Trophoblast cell (in vitro differentiated cells and primary cell): ENCODE data around the gene BARHL1.

Experiments used
- DNase-seq, 2 donors: peaks; one replicate each; pipeline ENCODE4 v3.0.0-alpha.2; 2016
- H2AFZ ChIP-seq: 2 replicates; pipeline ENCODE4 v1.6.1; 2013; ENCODE audit warnings: low read length, moderate library complexity, mild to moderate bottlenecking; ENCODE audit not compliant: insufficient read depth, poor library complexity
- H2AK5ac ChIP-seq: 2 replicates; pipeline ENCODE4 v1.6.1; 2013; ENCODE audit warnings: mild to moderate bottlenecking, low read length
- H2BK120ac ChIP-seq: 2 replicates; pipeline ENCODE4 v1.6.1; 2013; ENCODE audit warnings: low read length, mild to moderate bottlenecking, moderate library complexity; ENCODE audit not compliant: insufficient read depth, poor library complexity
- H2BK12ac ChIP-seq: 2 replicates; pipeline ENCODE4 v1.6.1; 2013; ENCODE audit warnings: mild to moderate bottlenecking, low read length, moderate library complexity
- H2BK5ac ChIP-seq: 2 replicates; pipeline ENCODE4 v1.6.1; 2013; ENCODE audit warnings: low read length, low read depth, moderate library complexity, mild to moderate bottlenecking; ENCODE audit not compliant: poor library complexity
- H3K14ac ChIP-seq: 2 replicates; pipeline ENCODE4 v1.6.1; 2013; ENCODE audit warnings: mild to moderate bottlenecking, low read length
- H3K18ac ChIP-seq: 2 replicates; pipeline ENCODE4 v1.6.1; 2013; ENCODE audit warnings: mild to moderate bottlenecking, low read length
- H3K23ac ChIP-seq: 2 replicates; pipeline ENCODE4 v1.6.1; 2013; ENCODE audit warnings: low read length
- H3K27ac ChIP-seq: 2 replicates; pipeline ENCODE4 v1.5.1; 2013; ENCODE audit warnings: low read depth, mild to moderate bottlenecking, inconsistent platforms, low read length, moderate library complexity
- H3K27me3 ChIP-seq: 2 replicates; pipeline ENCODE4 v1.6.1; 2013; ENCODE audit warnings: inconsistent platforms, mild to moderate bottlenecking, low read length, moderate library complexity; ENCODE audit not compliant: insufficient read depth
- H3K36me3 ChIP-seq, 2 experiments: 1 replicate in 1 of 2; 2 replicates in 1 of 2; pipeline ENCODE4 v1.6.1; 2013; ENCODE audit warnings: low read length in 2 of 2, mild to moderate bottlenecking in 2 of 2, moderate library complexity in 1 of 2; ENCODE audit not compliant: insufficient read depth in 2 of 2, control insufficient read depth in 1 of 2
- H3K4ac ChIP-seq: 2 replicates; pipeline ENCODE4 v1.6.1; 2013; ENCODE audit warnings: low read depth, mild to moderate bottlenecking, low read length, moderate library complexity
- H3K4me1 ChIP-seq, 2 experiments: 1 replicate in 1 of 2; 2 replicates in 1 of 2; pipeline ENCODE4 v1.6.1; 2013; ENCODE audit warnings: low read length in 2 of 2, mild to moderate bottlenecking in 2 of 2, moderate library complexity in 1 of 2; ENCODE audit not compliant: insufficient read depth in 2 of 2, control insufficient read depth in 1 of 2
- H3K4me2 ChIP-seq: 2 replicates; pipeline ENCODE4 v1.6.1; 2013; ENCODE audit warnings: inconsistent platforms, mild to moderate bottlenecking, low read length, moderate library complexity
- H3K4me3 ChIP-seq: 2 replicates; pipeline ENCODE4 v1.5.1; 2013; ENCODE audit warnings: mild to moderate bottlenecking, low read depth, low read length, inconsistent platforms
- H3K79me1 ChIP-seq: one replicate; pipeline ENCODE4 v1.6.1; 2013; ENCODE audit warnings: low read length
- H3K79me2 ChIP-seq: 2 replicates; pipeline ENCODE4 v1.6.1; 2013; ENCODE audit warnings: low read length, mild to moderate bottlenecking; ENCODE audit not compliant: control insufficient read depth, insufficient read depth, poor library complexity
- H3K9ac ChIP-seq: 2 replicates; pipeline ENCODE4 v1.6.1; 2013; ENCODE audit warnings: mild to moderate bottlenecking, low read length
- H3K9me3 ChIP-seq: 2 replicates; pipeline ENCODE4 v1.6.1; 2013; ENCODE audit warnings: low read depth, mild to moderate bottlenecking, control low read depth, inconsistent platforms, low read length; ENCODE audit not compliant: insufficient read depth
- H4K12ac ChIP-seq: 2 replicates; pipeline ENCODE4 v1.6.1; 2013; ENCODE audit warnings: low read depth, mild to moderate bottlenecking, low read length, moderate library complexity
- H4K8ac ChIP-seq: 2 replicates; pipeline ENCODE4 v1.6.1; 2013; ENCODE audit warnings: low read depth, mild to moderate bottlenecking, low read length, moderate library complexity
- H4K91ac ChIP-seq: one replicate; pipeline ENCODE4 v1.6.1; 2013; ENCODE audit warnings: low read depth, mild to moderate bottlenecking, low read length, moderate library complexity
- WGBS: extraction: QIAGEN DNeasy Blood & Tissue Kit; methylation state at CpG from one replicate; pipeline ENCODE4 v1.1.7; 2013; ENCODE audit warnings: missing lambda C conversion rate; ENCODE audit not compliant: insufficient read length, insufficient coverage; ENCODE audit errors: extremely low coverage; 5-methylcytosine and 5-hydroxymethylcytosine counted together

Gene BARHL1

GRCh38 chr9:132556235-132556634 lies 26.2 kb upstream of the BARHL1 start:
- DNase-seq: no peak
- Histone ChIP-seq H3K23ac (no peak overlapping the region), H4K12ac (no peak overlapping the region), H2BK120ac (no peak overlapping the region), H3K14ac (no peak overlapping the region), H4K8ac (no peak overlapping the region), H3K36me3 (no peaks in the 10 kb centered on the region), H3K18ac (no peak overlapping the region), H2BK5ac (no peak overlapping the region), H3K79me1 (no peaks in the 10 kb centered on the region), H3K4me3 (no peak overlapping the region), H2AK5ac (no peak overlapping the region), H2BK12ac (no peak overlapping the region), H3K4me2 (no peak overlapping the region), H3K27me3 (no peaks in the 10 kb centered on the region), H3K9me3 (peaks cover 1% of the 10 kb centered on the region), H4K91ac (no peak overlapping the region), H3K27ac (no peak overlapping the region), H3K79me2 (no peaks in the 10 kb centered on the region), H3K4ac (no peak overlapping the region), H2AFZ (no peak overlapping the region), H3K4me1 (no peaks in the 10 kb centered on the region), H3K9ac (no peak overlapping the region)
- WGBS: no CpG with 5 or more reads among the region's 6 CpGs

- Histone ChIP-seq H3K4me1 (no peaks in the 10 kb centered on the region), H2AK5ac (no peak overlapping the region), H2BK120ac (no peak overlapping the region), H3K9me3 (peaks cover 1% of the 10 kb centered on the region), H4K8ac (no peak overlapping the region), H3K27me3 (no peaks in the 10 kb centered on the region), H4K12ac (no peak overlapping the region), H3K14ac (no peak overlapping the region), H3K9ac (no peak overlapping the region), H3K4me3 (no peak overlapping the region), H3K79me1 (no peaks in the 10 kb centered on the region), H4K91ac (no peak overlapping the region), H2BK12ac (no peak overlapping the region), H3K79me2 (no peaks in the 10 kb centered on the region), H2AFZ (no peak overlapping the region), H3K4me2 (no peak overlapping the region), H3K4ac (no peak overlapping the region), H2BK5ac (no peak overlapping the region), H3K23ac (no peak overlapping the region), H3K27ac (no peak overlapping the region), H3K18ac (no peak overlapping the region), H3K36me3 (no peaks in the 10 kb centered on the region)
- no CpG with 5 or more reads among the region's 26 CpGs for WGBS
- no peak for DNase-seq
Observed at GRCh38 chr9:132556714-132557113, 25.7 kb upstream of the BARHL1 start.

GRCh38 chr9:132557159-132557558 lies 25.2 kb upstream of the BARHL1 start:
- H3K4me2 ChIP-seq: no peak overlapping the region
- no peak overlapping the region for H2BK5ac ChIP-seq
- no peak overlapping the region for H3K14ac ChIP-seq
- H4K91ac ChIP-seq: no peak overlapping the region
- no peak overlapping the region for H4K12ac ChIP-seq
- H3K9me3 ChIP-seq: no peaks in the 10 kb centered on the region
- H2BK120ac ChIP-seq: no peak overlapping the region
- WGBS: no CpG with 5 or more reads among the region's 15 CpGs
- H3K4me3 ChIP-seq: no peak overlapping the region
- H3K23ac ChIP-seq: no peak overlapping the region
- no peaks in the 10 kb centered on the region for H3K4me1 ChIP-seq
- no peak overlapping the region for H3K4ac ChIP-seq
- no peak overlapping the region for H3K18ac ChIP-seq
- DNase-seq: no peak
- no peak overlapping the region for H2BK12ac ChIP-seq
- no peaks in the 10 kb centered on the region for H3K27me3 ChIP-seq
- H4K8ac ChIP-seq: no peak overlapping the region
- H2AK5ac ChIP-seq: no peak overlapping the region
- H3K36me3 ChIP-seq: no peaks in the 10 kb centered on the region
- H2AFZ ChIP-seq: no peak overlapping the region
- no peak overlapping the region for H3K9ac ChIP-seq
- no peaks in the 10 kb centered on the region for H3K79me2 ChIP-seq
- no peak overlapping the region for H3K27ac ChIP-seq
- H3K79me1 ChIP-seq: no peaks in the 10 kb centered on the region

- H3K79me2 ChIP-seq: no peaks in the 10 kb centered on the region
- H3K9me3 ChIP-seq: no peaks in the 10 kb centered on the region
- H3K4me3 ChIP-seq: no peak overlapping the region
- no CpG with 5 or more reads among the region's 2 CpGs for WGBS
- no peaks in the 10 kb centered on the region for H3K4me1 ChIP-seq
- H3K18ac ChIP-seq: no peak overlapping the region
- H3K9ac ChIP-seq: no peak overlapping the region
- H3K27ac ChIP-seq: no peak overlapping the region
- H3K36me3 ChIP-seq: no peaks in the 10 kb centered on the region
- H4K12ac ChIP-seq: no peak overlapping the region
- no peak overlapping the region for H4K8ac ChIP-seq
- H3K79me1 ChIP-seq: no peaks in the 10 kb centered on the region
- H2AK5ac ChIP-seq: no peak overlapping the region
- no peaks in the 10 kb centered on the region for H3K27me3 ChIP-seq
- no peak overlapping the region for H3K4ac ChIP-seq
- DNase-seq: no peak
- no peak overlapping the region for H2BK120ac ChIP-seq
- no peak overlapping the region for H2AFZ ChIP-seq
- H2BK5ac ChIP-seq: no peak overlapping the region
- H3K4me2 ChIP-seq: no peak overlapping the region
- no peak overlapping the region for H2BK12ac ChIP-seq
- H4K91ac ChIP-seq: no peak overlapping the region
- H3K23ac ChIP-seq: no peak overlapping the region
- no peak overlapping the region for H3K14ac ChIP-seq
Observed at GRCh38 chr9:132559711-132560110, 22.7 kb upstream of the BARHL1 start.
